K562 (cell line): ENCODE measurements around the gene TAF3. TPM values are rescaled to one million over a fixed set of nuclear protein-coding genes. Genes with fewer than 3 reads are reported as not detected.

Experiments used
- ATAC-seq: fragments of 200-7000 bp; cut with Tn5 transposase; 3 replicates; pipeline ENCODE4 v1.9.1; 2020; ENCODE audit warnings: moderate library complexity
- BruUV-seq: library from RNA; stranded (reverse); fragments of 400-500 nt; replicated peaks from 2 replicates; lab custom pipeline; 2021; lab: Mats Ljungman, UMichigan
- CTCF ChIA-PET: fragments of 300-600 bp; formaldehyde crosslinking; extraction: SDS; loops from one replicate; lab custom pipeline; 2021; ENCODE audit warnings: low intra/inter-chr PET ratio; lab: Yijun Ruan, JAX
- POLR2A ChIA-PET: fragments of 300-600, 350-650 bp; sonication (Branson Sonifier 250); formaldehyde crosslinking; extraction: SDS; loops from one replicate; lab custom pipeline; 2021; ENCODE audit warnings: antibody characterized with exemption, inconsistent platforms; lab: Yijun Ruan, JAX
- DNase-seq, 4 experiments: peaks; one replicate each; pipeline versions ENCODE4 v3.0.0 to v3.0.0-alpha.2; 2011 to 2018; ENCODE audit warnings: low spot score in 3 of 4, mixed read lengths in 3 of 4; ENCODE audit errors: extremely low read depth in 1 of 4
- FAIRE-seq: peaks from 2 replicates; lab custom pipeline; 2011; peaks lifted over from hg19 to GRCh38; lab: Jason Lieb, UNC
- H2AFZ ChIP-seq: 2 replicates; pipeline ENCODE4 v1.6.0; 2011; ENCODE audit warnings: low read depth, low read length, control low read depth, inconsistent platforms
- H3K27ac ChIP-seq: fragments of 200-600 bp; 3 replicates; pipeline ENCODE4 v1.8.0; 2011; ENCODE audit warnings: low read depth, mild to moderate bottlenecking, control low read depth, inconsistent platforms, low read length, moderate library complexity, mixed read lengths; ENCODE audit errors: extremely low read depth
- H3K27me3 ChIP-seq, 2 experiments: fragments of 300-600 bp in 1 of 2; 2 replicates in 1 of 2; 3 replicates in 1 of 2; pipeline versions ENCODE4 v1.6.0 to v1.8.0; 2011; ENCODE audit warnings: inconsistent platforms in 2 of 2, low read length in 2 of 2, mild to moderate bottlenecking in 1 of 2, mixed read lengths in 1 of 2, moderate library complexity in 1 of 2; ENCODE audit not compliant: control insufficient read depth in 2 of 2, insufficient read depth in 2 of 2
- H3K36me3 ChIP-seq: fragments of 300-600 bp; 3 replicates; pipeline ENCODE4 v1.8.0; 2011; ENCODE audit warnings: mild to moderate bottlenecking, low read length, inconsistent platforms; ENCODE audit not compliant: control insufficient read depth, insufficient read depth
- H3K4me1 ChIP-seq, 2 experiments: fragments of 200-600 bp in 1 of 2; replicated peaks in 1 of 2; 2 replicates in 1 of 2; 3 replicates in 1 of 2; pipeline versions ENCODE4 v1.5.1 to v1.8.0; 2011; ENCODE audit warnings: inconsistent platforms in 2 of 2, low read length in 2 of 2, mild to moderate bottlenecking in 1 of 2, mixed read lengths in 1 of 2, moderate library complexity in 1 of 2; ENCODE audit not compliant: control insufficient read depth in 2 of 2, insufficient read depth in 2 of 2
- H3K4me2 ChIP-seq: 2 replicates; pipeline ENCODE4 v1.6.1; 2011; ENCODE audit warnings: low read length, control low read depth, inconsistent platforms, mixed read lengths; ENCODE audit not compliant: insufficient read depth
- H3K4me3 ChIP-seq: fragments of 200-600 bp; sonication (generic), shearing (Covaris generic); 2 replicates; pipeline ENCODE4 v1.5.1; 2016; ENCODE audit warnings: control low read depth, inconsistent platforms
- H3K79me2 ChIP-seq: fragments of 200-600 bp; 3 replicates; pipeline ENCODE4 v1.8.0; 2011; ENCODE audit warnings: low read length, inconsistent platforms; ENCODE audit not compliant: control insufficient read depth, insufficient read depth
- H3K9ac ChIP-seq, 2 experiments: 2 replicates each; pipeline versions ENCODE4 v1.6.0 to v1.6.1; 2011; ENCODE audit warnings: low read depth in 2 of 2, low read length in 2 of 2, control low read depth in 1 of 2, inconsistent platforms in 1 of 2, mild to moderate bottlenecking in 1 of 2, mixed read lengths in 1 of 2; ENCODE audit not compliant: insufficient read depth in 1 of 2
- H3K9me1 ChIP-seq: one replicate; pipeline ENCODE4 v1.6.0; 2011; ENCODE audit warnings: inconsistent platforms, mild to moderate bottlenecking, low read length, moderate library complexity; ENCODE audit not compliant: control insufficient read depth, insufficient read depth
- H3K9me3 ChIP-seq: replicated peaks from 2 replicates; pipeline ENCODE4 v1.5.1; 2011; ENCODE audit warnings: low read depth, low read length, inconsistent platforms; ENCODE audit not compliant: control insufficient read depth, insufficient read depth
- H4K20me1 ChIP-seq: replicated peaks from 2 replicates; pipeline ENCODE4 v1.6.1; 2011; ENCODE audit warnings: low read length, inconsistent platforms, mixed read lengths; ENCODE audit not compliant: control insufficient read depth, insufficient read depth
- CBX2 ChIP-seq: fragments of 200-600 bp; sonication (generic); IDR thresholded peaks from one replicate; pipeline ENCODE4 v1.6.1; 2012; ENCODE audit warnings: mild to moderate bottlenecking, low read length, inconsistent platforms; ENCODE audit not compliant: insufficient read depth, poor library complexity, severe bottlenecking
- CUX1 ChIP-seq: fragments of 200-800 bp; sonication (Bioruptor generic); IDR thresholded peaks from 2 replicates; pipeline ENCODE4 v1.6.1; 2016; ENCODE audit warnings: missing genetic modification characterization, missing compliant biosample characterization
- ETV6 ChIP-seq, 3 experiments: fragments of 150-350 bp in 1 of 3; sonication (generic) in 1 of 3; formaldehyde crosslinking in 1 of 3; IDR thresholded peaks; 2 replicates each; pipeline versions ENCODE4 v1.6.1 to v1.8.0; 2014 to 2022; ENCODE audit warnings: borderline replicate concordance in 2 of 3, low read depth in 2 of 3, antibody characterized with exemption in 1 of 3, low read length in 1 of 3, mild to moderate bottlenecking in 1 of 3, missing genetic modification reagents in 1 of 3
- HLTF ChIP-seq: fragments of 450-650 bp; IDR thresholded peaks from 2 replicates; pipeline ENCODE4 v1.6.1; 2016
- MTA2 ChIP-seq: fragments of 450-650 bp; IDR thresholded peaks from 2 replicates; pipeline ENCODE4 v1.6.1; 2016; ENCODE audit warnings: low read depth
- NRF1 ChIP-seq, 2 experiments: fragments of 450-650 bp; IDR thresholded peaks in 1 of 2; conservative IDR thresholded peaks in 1 of 2; 2 replicates each; pipeline ENCODE4 v1.6.1; 2014; ENCODE audit warnings: mild to moderate bottlenecking in 2 of 2
- PCBP1 ChIP-seq: fragments of 200-400 bp; formaldehyde crosslinking; IDR thresholded peaks from 2 replicates; pipeline ENCODE4 v1.6.1; 2018; ENCODE audit warnings: mild to moderate bottlenecking, low read depth, low read length; ENCODE audit not compliant: poor library complexity, severe bottlenecking
- SRSF1 ChIP-seq: fragments of 200-400 bp; formaldehyde crosslinking; IDR thresholded peaks from 2 replicates; pipeline ENCODE4 v1.6.1; 2017; ENCODE audit warnings: mild to moderate bottlenecking, low read depth, low read length, moderate library complexity
- VEZF1 ChIP-seq: fragments of 200-800 bp; sonication (Bioruptor generic); IDR thresholded peaks from 2 replicates; pipeline ENCODE4 v1.6.1; 2017; ENCODE audit warnings: missing genetic modification characterization, missing compliant biosample characterization
- ZNF717 ChIP-seq: fragments of 250-450 bp; sonication (Bioruptor Pico); IDR thresholded peaks from 2 replicates; pipeline ENCODE4 v1.5.0; 2021
- WGBS: fragments of 100-300 bp; shearing (Covaris generic); methylation state at CpG from one replicate; pipeline ENCODE4 v1.1.6; 2016; ENCODE audit warnings: low coverage, mixed read lengths; ENCODE audit not compliant: insufficient coverage; ENCODE audit errors: missing lambda C conversion rate; 5-methylcytosine and 5-hydroxymethylcytosine counted together
- in situ Hi-C: fragments of 300-500 bp; cut with MboI; formaldehyde crosslinking; loops from 4 replicates; pipeline ENCODE4 v1.15.0; 2018; ENCODE audit warnings: inconsistent platforms, mixed read lengths
- intact Hi-C: fragments of 100-400 bp; cut with micrococcal nuclease; formaldehyde crosslinking; loops from 2 replicates; pipeline ENCODE4 v1.14.2; 2022
- polyA plus RNA-seq, 8 experiments: library from polyadenylated mRNA; depleted of rRNA in 4 of 8; stranded (reverse) in 5 of 8; unstranded in 3 of 8; fragments of >200 nt; fragmentation: Nextera tagmentation in 2 of 8; fragmentation: Illumina TruSeq in 1 of 8; extraction: Ambion mirVana in 2 of 8; extraction: Trizol in 1 of 8; gene quantifications; 2 replicates each; pipeline versions ENCODE4 v1.2.1 to v1.2.3, GENCODE V29; 2011 to 2014; ENCODE audit warnings: inconsistent platforms in 1 of 8, missing spikeins in 1 of 8
- total RNA-seq, 7 experiments: library from RNA; depleted of rRNA in 6 of 7; stranded (reverse); fragments of >200 nt in 6 of 7; fragmentation: Illumina TruSeq in 2 of 7; extraction: Trizol in 2 of 7; gene quantifications; 2 replicates each; pipeline versions ENCODE4 v1.2.1 to v1.2.3, GENCODE V29; 2011 to 2021; ENCODE audit warnings: low replicate concordance in 1 of 7
- TF ChIP-seq, protein P1 (sequence below): fragments of 450-650 bp; conservative IDR thresholded peaks from 2 replicates; pipeline ENCODE4 v1.6.1; 2016; ENCODE audit warnings: missing genetic modification characterization, low read depth, mild to moderate bottlenecking, control low read depth, missing compliant biosample characterization

TAF3 gene
- total and polyA plus RNA-seq, 9 of the 15 experiments (the other 6 are each of a cell fraction or from before 2014, with no cell fraction given), result 1.5 to 9.9 (median 4.1) TPM

DNA sequence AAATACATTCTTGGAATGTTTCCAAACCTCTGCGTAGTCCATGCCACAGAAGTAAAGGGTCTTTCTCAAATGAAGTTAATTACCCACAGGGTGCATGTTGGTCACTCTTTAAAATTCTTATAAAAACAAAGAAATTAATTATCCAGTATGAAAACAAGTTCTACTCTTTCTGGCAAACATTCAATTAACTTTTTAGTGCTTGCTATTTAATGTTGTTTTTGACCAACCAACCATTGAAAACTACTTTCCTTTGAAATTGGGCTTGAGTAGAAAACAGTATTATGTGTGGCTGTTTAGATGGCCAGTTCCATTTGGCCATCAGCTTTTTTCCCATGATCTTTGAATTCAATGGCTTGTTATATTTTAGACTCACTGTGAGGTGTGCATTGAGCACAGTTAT, 83.0 kb downstream of the TAF3 start:
- ChIA-PET POLR2A (no interaction called here), CTCF (no interaction called here)
- Histone ChIP-seq H3K4me3 (no peak overlapping the region), H3K4me1 (peaks cover 0 to 2% of the 10 kb centered on the region in 2 experiments; a peak in 1 of 5 replicates), H3K4me2 (no peak overlapping the region), H4K20me1 (0 out of 2 replicates have a peak, but pooled peaks cover 6% of the 10 kb centered on the region), H3K9ac (no peak overlapping the region), H2AFZ (no peak overlapping the region), H3K27ac (no peak overlapping the region), H3K27me3 (no peaks in the 10 kb centered on the region), H3K79me2 (0 out of 3 replicates have a peak, but pooled peaks cover 2% of the 10 kb centered on the region), H3K36me3 (peaks cover 7% of the 10 kb centered on the region; the same call in 1 of the 3 replicates), H3K9me1 (no peaks in the 10 kb centered on the region), H3K9me3 (no peaks in the 10 kb centered on the region)
- in situ Hi-C loops (no loop called here), intact Hi-C loops (no loop called here)
- no TSS peak for BruUV-seq
- DNase-seq, result no peak
- ATAC-seq, result no peak
- no peak for FAIRE-seq
- 94% methylated on average over 1 of the region's 1 CpG for WGBS
- TF ChIP-seq VEZF1 (CRISPR knock-in tag) (no peak), MTA2 (no peak), ETV6 (IDR thresholded peaks at IDR 0.05; ENCODE audit: borderline replicate concordance in 1 of 2, low read depth in 2 of 2, low read length in 1 of 2) (no peak), ETV6 (CRISPR knock-in tag; IDR thresholded peaks at IDR 0.05; ENCODE audit: borderline replicate concordance) (no peak), HLTF (no peak), NRF1 (conservative IDR thresholded peaks at IDR 0.05 in 1 of 2, IDR thresholded peaks at IDR 0.05 in 1 of 2) (no peak), PCBP1 (no peak), ZNF717 (CRISPR knock-in tag) (no peak), SRSF1 (no peak), CBX2 (no peak), CUX1 (CRISPR knock-in tag) (no peak)
- TF ChIP-seq, protein P1, sequence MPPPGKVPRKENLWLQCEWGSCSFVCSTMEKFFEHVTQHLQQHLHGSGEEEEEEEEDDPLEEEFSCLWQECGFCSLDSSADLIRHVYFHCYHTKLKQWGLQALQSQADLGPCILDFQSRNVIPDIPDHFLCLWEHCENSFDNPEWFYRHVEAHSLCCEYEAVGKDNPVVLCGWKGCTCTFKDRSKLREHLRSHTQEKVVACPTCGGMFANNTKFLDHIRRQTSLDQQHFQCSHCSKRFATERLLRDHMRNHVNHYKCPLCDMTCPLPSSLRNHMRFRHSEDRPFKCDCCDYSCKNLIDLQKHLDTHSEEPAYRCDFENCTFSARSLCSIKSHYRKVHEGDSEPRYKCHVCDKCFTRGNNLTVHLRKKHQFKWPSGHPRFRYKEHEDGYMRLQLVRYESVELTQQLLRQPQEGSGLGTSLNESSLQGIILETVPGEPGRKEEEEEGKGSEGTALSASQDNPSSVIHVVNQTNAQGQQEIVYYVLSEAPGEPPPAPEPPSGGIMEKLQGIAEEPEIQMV (tag), result no peak
